HG02938 (cell line): ENCODE results near the gene IGFBP1.
"Not testable (repeated sequence)": the region's sequence is repeated elsewhere in the genome, so short reads cannot be mapped to it uniquely, and the experiment has no call there.

ENCODE experiments used
- ATAC-seq: cut with Tn5 transposase; IDR thresholded peaks from one replicate; pipeline ENCODE4 v1.9.1; 2021; ENCODE audit warnings: mild to moderate bottlenecking, moderate library complexity; ENCODE audit not compliant: unreplicated experiment

The IGFBP1 gene

DNA sequence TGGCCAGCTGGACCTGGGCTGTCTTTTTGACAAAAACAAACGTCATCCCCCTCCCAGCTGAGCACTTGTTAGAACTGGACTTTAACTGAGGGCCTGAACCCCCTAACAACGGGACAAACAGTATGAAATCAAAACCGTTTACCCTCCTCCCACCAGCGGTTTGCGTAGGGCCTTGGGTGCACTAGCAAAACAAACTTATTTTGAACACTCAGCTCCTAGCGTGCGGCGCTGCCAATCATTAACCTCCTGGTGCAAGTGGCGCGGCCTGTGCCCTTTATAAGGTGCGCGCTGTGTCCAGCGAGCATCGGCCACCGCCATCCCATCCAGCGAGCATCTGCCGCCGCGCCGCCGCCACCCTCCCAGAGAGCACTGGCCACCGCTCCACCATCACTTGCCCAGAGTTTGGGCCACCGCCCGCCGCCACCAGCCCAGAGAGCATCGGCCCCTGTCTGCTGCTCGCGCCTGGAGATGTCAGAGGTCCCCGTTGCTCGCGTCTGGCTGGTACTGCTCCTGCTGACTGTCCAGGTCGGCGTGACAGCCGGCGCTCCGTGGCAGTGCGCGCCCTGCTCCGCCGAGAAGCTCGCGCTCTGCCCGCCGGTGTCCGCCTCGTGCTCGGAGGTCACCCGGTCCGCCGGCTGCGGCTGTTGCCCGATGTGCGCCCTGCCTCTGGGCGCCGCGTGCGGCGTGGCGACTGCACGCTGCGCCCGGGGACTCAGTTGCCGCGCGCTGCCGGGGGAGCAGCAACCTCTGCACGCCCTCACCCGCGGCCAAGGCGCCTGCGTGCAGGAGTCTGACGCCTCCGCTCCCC is at the start of gene IGFBP1:
Gene IGFBP1, plus strand, starts transcription at position 304 of the 808 bp plus-strand sequence. Its CDS starts 165 bp downstream, at position 469.
- no peak for ATAC-seq

DNA sequence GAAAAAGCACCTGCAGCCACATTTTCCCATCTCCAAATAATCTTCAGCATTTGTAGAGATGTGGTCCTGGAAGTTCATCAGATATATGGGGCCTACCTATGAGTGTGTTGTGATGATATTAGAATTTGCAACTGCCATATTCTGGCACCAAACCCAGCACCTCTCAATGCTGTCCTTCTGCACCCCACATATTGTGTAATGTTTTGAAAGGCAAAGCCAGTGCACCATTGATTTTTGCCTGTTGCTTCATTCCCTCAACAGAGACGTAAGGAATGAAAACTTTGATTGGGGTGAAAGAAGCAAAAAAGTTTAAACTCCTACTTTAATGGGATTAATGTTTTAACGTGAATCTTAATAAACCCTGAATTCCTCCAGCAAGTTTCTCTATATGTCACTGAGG is 49.4 kb upstream of the IGFBP1 start:
- ATAC-seq, result not testable (repeated sequence)

DNA sequence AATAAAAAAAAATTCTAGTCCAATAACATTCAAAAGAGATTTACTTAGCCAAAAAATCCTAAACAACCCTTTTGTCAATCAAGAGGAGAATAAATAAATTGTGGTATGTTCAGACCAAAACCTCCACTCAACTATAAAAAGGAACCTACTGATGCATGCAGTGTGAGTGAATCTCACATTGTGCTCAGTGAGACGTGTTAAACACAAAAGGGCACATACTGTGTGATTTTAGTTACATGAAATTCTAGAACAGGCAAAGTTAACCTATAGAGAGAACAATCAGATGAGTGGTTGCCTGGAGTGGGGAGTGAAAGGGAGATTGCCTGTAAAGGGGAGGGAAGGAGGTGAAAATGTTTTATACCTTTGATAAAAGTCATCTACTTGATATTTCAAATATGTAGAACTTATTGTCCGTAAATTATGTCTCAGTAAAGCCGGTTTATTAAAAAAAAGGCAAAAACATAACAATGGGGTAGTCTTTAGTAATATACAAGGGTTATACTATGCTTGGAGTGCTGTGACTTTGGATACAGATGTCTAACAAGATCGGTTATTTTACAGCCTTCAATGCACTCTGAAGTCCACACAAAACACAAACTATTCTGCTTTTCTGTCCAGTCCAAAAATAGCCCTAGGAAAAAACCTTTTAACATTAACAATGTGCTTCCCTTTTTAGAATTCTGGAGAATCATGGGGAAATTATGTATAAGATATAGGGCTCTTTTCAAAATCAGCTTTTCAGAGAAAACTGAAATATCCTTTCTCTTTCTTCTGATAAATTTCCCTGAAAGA is 46.2 kb upstream of the IGFBP1 start:
- ATAC-seq, result not testable (repeated sequence)

DNA sequence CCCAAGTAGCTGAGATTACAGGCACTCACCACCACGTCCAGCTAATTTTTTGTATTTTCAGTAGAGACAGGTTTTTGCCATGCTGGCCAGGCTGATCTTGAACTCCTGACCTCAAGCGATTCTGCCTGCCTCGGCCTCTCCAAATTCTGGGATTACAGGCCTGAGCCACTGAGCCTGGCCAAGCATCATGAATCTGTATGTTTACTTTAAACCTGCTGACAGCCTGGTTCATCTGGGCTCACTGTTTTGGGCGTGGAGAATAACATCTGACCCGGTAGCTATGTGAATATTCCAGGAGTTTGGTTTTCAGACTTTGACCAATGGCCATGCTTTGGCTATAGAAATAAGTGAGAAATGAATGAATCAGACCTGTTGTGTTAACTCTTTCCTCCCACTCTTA is 41.8 kb upstream of the IGFBP1 start:
- ATAC-seq, result not testable (repeated sequence)

DNA sequence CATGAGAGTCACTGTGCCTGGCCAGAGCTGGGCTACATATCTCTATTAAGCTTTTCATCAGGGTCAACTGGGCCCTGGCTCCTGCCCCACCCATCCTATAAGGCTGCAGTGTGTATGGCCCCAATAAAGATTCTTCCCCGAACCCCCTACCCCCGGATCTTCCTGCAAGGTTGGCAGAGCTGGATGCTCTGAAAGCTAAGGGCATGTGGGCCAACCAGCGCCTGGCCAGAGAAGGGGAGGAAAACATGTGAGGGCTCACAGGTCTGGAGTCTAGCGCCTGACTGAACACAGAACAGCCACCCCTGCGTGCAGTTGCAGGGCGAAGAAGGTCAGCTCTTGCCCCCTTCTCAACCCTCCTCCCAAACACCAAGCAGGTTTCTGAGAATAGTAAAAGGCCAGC is 39.6 kb upstream of the IGFBP1 start:
- not testable (repeated sequence) for ATAC-seq

DNA sequence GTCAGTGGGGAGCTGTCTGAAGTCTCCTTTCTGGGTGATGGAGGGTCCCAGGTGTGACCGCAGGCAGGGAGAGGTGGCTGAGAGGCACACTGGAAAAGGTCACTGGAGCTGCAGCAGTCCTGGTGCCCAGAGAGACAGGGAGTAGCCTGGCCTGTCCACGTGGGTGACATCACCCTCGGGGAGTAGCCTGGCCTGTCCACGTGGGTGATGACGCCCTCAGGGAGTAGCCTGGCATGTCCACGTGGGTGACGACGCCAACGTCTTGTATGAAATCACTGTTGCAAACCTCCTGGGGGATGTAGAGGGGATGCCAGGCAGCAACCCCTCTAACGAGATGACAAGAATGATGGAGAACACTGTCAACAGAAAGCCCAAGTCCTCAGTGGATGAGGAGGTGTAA is 35.3 kb upstream of the IGFBP1 start:
- not testable (repeated sequence) for ATAC-seq

DNA sequence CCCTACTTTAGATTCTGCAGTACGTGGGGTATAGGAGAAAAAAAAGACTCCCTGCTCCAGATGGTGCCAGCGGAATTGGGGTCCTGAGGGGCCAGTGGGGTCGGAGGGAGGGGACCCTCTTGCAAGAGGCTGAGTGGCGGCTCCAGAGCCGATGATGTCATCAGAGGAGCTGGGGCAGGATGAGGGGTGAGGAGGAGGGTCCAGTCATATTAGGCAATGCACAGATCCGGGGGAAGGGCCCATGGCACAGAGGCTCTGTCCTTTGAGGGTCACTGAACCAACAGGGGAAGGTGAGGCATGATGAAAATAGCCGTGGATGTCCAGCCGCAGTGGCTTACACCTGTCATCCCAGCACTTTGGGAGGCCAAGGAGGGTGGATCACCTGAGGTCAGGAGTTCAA is 34.8 kb upstream of the IGFBP1 start:
- not testable (repeated sequence) for ATAC-seq

DNA sequence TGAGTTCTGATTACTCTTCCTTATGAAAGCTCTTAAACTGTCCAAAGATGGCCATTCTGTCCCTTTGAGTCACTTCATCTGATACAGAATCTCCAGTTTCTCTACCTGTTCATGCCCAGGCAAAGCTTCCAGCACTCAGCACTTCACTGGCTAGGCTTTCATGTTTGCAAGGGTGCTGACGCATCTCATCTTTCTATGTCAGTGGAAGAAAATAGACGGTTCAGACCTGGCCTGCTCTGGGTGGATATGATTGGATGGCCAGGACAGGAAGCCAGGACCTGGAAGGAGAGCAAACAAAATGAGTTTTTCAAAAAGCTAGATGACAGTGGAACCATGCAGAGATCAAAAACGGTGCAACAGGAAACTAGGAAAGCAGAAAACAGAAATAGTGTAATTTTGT is 32.6 kb upstream of the IGFBP1 start:
- not testable (repeated sequence) for ATAC-seq

DNA sequence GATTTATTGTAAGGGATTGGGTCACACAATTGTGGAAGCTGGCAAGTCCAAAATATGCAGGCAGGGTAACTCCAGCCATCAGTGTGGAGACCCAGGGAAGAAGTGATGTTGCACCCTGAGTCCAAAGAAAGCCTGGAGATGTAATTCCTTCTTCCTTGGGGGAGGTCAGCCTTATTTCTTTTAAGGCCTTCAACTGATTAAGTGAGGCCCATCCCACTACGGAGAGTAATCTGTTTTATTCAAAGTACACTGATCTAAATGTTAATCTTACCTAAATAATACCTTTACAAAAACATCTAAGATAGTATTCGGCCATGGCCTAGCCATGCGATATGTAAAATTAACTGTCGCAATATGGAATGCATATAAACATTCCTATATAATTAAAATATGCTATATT is 31.4 kb upstream of the IGFBP1 start:
- not testable (repeated sequence) for ATAC-seq

DNA sequence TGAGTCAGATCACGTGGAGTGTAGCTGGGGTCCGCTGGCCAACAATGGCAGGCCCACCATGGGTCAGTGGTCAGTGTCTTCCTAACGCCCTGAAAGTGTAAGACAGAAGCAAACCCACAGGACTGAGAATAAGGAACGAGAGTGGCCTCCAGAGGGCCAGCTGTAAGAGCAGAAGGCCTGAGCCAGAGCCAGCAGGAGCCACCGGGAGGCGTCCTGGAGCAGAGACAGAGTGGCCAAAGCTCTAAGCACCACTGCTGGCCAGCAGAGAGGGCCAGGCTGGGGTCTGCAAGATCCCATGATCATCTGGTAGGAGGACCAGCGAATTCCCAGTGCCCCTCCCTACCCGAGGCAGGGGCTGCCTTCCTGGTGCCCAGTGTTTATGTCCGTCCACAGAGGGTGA is 24.6 kb upstream of the IGFBP1 start:
- no peak for ATAC-seq

DNA sequence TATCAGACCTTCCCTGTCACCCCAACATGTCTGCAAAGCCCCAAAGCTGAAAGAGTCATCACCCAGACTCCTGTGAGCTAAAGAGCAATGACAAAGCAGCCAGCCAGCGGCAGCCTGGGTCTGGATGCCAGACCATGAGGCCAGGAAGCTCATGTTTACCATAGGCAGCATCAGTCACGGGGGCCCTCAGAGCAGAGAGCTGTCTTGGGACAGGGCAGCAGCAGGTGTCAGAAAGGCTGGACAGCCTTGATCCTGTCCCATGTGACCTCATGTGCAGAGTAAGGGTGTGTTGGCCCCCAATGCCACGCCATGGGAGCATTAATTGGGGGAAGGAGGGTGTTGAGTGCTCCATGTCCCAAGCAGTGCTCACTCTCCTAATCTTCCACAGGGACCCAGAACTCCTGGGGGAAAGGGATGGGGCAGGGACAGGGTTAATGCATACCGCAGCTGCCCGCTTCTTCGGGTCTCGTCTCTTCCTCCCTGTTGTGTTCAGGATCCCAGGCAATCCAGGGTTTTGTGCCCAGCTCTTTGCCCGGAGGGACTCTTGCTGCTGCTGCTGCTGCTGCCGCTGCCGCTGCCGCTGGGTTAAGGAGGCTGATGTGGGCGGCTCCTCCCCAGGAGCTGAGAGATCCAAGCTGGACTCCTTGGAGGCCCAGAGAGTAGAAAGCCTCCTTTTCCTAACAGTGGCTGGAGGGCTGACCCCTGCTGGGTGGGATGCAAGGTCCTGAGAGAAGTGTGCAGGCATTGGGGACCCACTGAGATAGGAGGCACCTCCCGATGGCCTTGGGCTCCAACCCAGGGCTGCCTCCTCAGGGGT is 22.5 kb upstream of the IGFBP1 start:
- no peak for ATAC-seq

DNA sequence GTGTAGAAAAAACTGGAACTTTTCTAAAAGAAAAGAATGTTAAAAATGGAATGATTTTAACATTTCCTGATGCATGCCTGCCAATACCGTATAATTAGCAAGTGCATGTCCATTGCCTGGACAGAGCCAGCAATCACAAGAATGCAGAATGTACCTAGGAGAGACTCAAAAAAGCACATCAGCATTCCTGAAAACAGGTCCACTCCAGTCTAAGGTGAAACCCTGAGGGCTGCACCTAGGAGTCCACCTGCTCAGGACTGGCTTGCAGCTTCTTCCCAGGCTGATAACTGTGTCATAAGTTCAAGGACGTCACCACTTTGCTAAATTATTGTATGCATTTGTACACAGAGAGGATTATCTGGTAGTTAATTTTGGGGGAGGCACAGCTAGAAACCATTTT is 20.8 kb upstream of the IGFBP1 start:
- ATAC-seq, result no peak

DNA sequence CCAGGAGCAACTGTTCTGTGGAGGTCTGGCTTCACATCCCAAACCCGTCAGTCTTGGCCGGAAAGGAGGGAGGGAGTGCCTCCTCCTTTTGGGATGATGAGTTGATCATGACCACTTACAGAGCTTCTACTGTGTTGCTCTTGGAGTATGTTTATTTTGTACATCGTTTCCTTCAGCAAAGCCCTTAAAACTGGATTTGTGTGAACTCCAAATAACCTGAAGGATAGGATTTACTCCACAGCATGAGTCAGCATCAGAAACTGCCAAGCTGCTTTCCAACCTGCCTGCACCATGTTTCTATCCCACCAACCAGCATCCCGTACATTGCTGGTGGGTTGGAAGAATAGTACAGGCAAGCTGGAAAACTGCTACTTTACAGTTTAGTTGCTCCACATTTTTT is 18.9 kb upstream of the IGFBP1 start:
- no peak for ATAC-seq

DNA sequence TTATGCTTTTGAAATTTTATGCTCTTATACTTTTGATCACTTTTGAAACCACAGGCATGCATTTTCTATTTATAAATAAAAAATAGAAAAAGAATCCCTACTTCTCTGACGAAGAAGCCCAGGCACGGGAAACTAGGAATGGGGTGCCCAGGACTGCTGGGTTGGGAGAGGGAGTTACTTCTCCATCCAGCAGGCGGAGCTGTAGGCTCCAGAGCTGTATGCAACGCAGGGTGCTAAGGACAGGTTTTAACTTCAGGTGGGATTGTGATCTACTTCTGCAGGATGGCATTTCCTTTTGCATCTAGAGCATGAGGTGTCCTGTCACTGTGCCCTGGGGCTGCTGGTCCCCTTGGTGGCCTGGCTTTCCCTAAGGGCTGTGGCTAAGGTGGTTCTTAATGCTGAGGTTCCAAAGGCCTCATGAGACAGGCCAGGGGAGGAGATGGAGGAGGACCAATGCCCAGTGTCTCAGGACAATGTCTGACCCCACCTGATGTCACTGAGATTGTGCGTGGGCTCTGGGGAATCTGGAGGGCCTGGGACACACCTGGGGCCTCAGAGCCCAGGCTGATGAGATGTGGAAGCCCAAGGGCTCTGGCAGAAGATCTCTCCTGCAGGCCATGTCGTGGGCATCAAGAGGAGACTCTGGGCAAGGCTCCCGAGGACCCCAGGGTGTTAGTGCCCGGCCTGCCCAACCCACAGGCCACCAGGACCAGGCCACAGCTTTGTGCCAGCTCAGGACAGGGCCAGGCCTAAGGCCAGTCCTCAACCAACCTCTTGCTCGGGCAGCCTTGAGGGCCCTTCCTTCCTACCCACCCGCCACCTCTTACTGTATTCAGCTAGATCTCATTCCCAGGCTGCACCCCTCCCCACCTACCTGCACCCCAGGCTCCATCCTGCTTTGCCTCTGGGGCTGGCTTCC is 15.9 kb upstream of the IGFBP1 start:
- no peak for ATAC-seq

DNA sequence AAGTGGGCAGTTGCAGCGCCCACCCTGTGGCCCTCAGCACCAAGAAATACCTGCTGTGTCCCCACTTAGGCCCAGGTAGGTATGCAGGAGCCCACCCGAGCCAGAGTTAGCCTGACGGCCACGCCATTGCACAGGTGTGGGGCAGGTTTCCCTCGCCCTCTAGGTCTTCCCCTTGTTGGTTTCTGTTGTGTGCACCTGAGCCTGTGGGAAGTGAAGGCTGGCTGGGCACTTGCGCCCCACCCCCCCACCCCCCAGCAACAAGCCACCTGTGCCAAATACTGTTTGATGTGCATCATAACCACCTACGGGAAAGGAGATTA is 15.3 kb upstream of the IGFBP1 start, which contains the start of gene CCDC201:
Gene CCDC201, minus strand, starts transcription at position 48 of the 320 bp plus-strand sequence. CDS start 75 bp downstream, outside the sequence.
- no peak for ATAC-seq

DNA sequence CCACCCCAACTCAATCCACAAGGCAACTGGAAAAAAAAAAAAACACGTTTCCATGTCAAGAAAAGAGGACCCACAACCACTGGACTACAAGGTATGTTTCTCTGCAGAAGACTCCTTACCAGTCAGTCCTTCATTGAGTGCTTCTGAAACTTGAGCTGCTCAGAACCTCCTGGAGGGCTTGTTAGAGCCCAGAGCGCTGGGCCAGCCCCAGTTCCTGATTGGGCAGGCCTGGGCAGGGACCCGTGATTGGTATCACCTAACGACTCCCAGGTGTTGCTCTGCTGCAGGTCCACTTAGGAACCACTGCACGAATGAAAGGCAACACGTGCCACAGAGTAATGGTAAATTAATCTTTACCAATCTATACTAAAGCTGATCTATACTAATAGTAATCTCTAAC is 14.9 kb upstream of the IGFBP1 start:
- ATAC-seq, result no peak

DNA sequence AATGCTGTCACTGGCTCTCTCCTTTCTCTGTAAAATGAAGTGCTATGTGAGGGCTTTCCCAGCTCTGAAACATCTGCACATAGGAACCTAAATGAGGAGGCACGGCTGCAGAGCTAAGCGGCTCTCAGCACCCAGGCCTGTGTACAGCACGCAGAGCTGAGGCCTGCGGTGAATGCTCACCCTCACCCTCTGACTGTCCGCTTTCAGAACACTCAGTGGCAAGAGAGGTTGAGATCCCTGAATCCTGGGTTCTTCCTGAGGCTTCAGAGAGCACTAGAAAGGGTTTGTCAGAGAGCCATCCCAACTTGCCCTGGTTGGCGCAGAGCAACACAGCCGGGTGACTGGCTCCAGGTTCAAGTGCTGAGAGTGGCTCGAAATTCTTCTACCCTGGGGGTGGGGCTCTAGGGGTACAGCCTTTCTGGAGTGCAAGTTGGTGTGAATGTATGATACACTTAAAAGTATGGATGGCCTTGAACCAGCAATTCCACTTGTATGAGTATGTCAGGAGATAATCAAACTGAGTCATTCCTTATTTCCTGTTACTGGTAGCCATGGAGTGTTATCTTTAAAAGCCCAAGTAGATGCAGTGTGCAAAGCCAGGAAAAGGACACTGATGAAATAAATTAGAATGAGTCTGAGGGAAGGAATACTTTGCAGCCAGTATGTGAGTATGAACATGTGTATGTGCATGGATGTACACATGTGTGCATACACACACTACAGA is 13.7 kb upstream of the IGFBP1 start:
- no peak for ATAC-seq

DNA sequence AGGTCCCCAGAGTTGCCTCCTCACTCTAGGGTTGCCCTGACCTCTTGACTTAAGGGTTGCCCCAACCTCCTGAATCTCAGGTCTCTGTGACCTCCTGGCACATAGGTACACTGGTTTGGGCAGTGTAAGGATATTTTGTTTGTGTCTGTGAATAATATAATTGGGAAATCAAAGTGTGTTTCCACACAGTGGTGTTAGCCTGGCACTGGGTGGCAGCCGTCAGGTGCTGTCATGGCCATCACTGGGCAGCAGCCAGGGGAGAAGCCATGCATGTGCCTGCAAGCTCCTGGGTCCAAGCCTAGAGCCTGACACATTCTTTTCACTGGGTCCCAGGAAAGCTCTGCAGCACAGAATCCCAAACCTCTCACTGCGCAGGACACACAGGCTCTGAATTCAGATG is 11.8 kb upstream of the IGFBP1 start:
- ATAC-seq, result no peak

DNA sequence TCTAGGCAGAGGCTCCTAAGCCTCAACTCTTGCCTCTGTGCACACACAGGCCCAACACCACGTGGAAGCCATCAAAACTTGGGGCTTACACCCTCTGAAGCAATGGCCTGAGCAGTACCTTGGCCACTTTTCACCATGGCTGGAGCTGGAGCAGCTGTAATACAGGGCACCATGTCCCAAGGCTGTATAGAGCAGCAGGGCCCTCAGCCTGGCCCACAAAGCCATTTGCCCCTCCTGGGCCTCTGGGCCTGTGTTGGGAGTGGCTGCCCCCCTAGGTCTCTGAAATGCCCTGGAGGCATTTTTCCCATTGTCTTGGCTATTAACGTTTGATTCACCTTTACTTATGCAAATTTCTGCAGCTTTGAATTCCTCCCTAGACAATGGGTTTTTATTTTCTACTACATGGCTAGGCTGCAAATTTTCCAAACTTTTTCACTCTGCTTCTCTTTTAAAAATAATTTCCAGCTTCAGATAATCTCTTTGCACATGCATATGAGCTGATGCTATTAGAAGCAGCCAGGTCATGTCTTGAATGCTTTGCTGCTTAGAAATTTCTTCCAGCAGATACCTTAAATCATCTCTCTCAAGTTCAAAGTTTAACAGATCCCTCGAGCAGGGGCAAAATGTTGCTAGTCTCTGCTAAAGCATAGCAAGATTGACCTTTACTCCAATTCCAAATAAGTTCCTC is 9.7 kb upstream of the IGFBP1 start:
- ATAC-seq, result no peak
